HL-60 (cell line): ENCODE data around the gene GEMIN2.
"Not testable (repeated sequence)": the region's sequence is repeated elsewhere in the genome, so short reads cannot be mapped to it uniquely, and the experiment has no call there.

Experiments used
- DNase-seq, 2 experiments: peaks; one replicate each; pipeline ENCODE4 v3.0.0-alpha.2; 2010 to 2020; ENCODE audit warnings: low read depth in 1 of 2, low spot score in 1 of 2
- H3K27ac ChIP-seq: fragments of 250-450 bp; sonication (Bioruptor Pico); replicated peaks from 2 replicates; pipeline ENCODE4 v1.5.1; 2020; ENCODE audit warnings: mild to moderate bottlenecking, moderate library complexity
- H3K27me3 ChIP-seq: fragments of 250-450 bp; sonication (Bioruptor Pico); 2 replicates; pipeline ENCODE4 v1.5.1; 2021; ENCODE audit warnings: mild to moderate bottlenecking, moderate library complexity; ENCODE audit not compliant: insufficient read depth, poor library complexity, severe bottlenecking
- H3K4me3 ChIP-seq: replicated peaks from 2 replicates; pipeline ENCODE4 v1.5.1; 2011; ENCODE audit warnings: mild to moderate bottlenecking, control low read depth, low read length; ENCODE audit not compliant: insufficient read depth
- GABPA ChIP-seq: IDR thresholded peaks from 2 replicates; pipeline ENCODE4 v1.6.1; 2012; ENCODE audit warnings: low read depth
- POLR2AphosphoS5 ChIP-seq: IDR thresholded peaks from 2 replicates; pipeline ENCODE4 v1.6.1; 2012; ENCODE audit warnings: low read depth
- SPI1 ChIP-seq: IDR thresholded peaks from 2 replicates; pipeline ENCODE4 v1.6.1; 2012; ENCODE audit warnings: low read depth, mild to moderate bottlenecking, borderline replicate concordance
- TF ChIP-seq, protein P1 (sequence below): IDR thresholded peaks from one replicate; pipeline ENCODE4 v1.5.1; 2011; ENCODE audit warnings: low read length, control low read depth, inconsistent platforms; ENCODE audit not compliant: insufficient read depth
- TF ChIP-seq, protein P2 (sequence below): IDR thresholded peaks from 2 replicates; pipeline ENCODE4 v1.6.1; 2012; ENCODE audit warnings: low read depth; ENCODE audit not compliant: insufficient replicate concordance

Gene GEMIN2

DNA sequence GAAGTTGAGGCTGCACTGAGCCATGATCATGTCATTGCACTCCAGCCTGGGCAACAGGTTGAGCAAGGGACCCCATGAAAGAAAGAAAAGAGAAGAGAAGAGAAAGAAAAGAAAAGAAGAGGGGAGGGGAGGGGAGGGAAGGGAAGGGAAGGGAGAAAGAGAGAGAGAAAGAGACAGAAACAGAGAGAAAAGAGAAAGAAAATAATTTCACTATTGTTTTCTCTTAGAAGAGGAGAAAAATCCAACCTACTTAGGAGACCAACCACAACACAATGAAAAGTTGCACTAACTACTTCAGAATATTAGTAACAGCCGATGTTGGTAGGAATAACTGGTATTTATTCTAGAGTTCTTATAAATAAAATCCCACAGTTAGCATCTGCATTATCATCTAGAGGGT is 46.4 kb downstream of the GEMIN2 start:
- no peaks in the 10 kb centered on the region for H3K27me3 ChIP-seq
- H3K4me3 ChIP-seq, result no peak overlapping the region
- DNase-seq, result no peak
- H3K27ac ChIP-seq, result no peak overlapping the region
- TF ChIP-seq, protein P1, sequence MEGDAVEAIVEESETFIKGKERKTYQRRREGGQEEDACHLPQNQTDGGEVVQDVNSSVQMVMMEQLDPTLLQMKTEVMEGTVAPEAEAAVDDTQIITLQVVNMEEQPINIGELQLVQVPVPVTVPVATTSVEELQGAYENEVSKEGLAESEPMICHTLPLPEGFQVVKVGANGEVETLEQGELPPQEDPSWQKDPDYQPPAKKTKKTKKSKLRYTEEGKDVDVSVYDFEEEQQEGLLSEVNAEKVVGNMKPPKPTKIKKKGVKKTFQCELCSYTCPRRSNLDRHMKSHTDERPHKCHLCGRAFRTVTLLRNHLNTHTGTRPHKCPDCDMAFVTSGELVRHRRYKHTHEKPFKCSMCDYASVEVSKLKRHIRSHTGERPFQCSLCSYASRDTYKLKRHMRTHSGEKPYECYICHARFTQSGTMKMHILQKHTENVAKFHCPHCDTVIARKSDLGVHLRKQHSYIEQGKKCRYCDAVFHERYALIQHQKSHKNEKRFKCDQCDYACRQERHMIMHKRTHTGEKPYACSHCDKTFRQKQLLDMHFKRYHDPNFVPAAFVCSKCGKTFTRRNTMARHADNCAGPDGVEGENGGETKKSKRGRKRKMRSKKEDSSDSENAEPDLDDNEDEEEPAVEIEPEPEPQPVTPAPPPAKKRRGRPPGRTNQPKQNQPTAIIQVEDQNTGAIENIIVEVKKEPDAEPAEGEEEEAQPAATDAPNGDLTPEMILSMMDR, result no peak
- TF ChIP-seq GABPA (no peak), SPI1 (no peak), POLR2AphosphoS5 (no peak)
- TF ChIP-seq, protein P2, sequence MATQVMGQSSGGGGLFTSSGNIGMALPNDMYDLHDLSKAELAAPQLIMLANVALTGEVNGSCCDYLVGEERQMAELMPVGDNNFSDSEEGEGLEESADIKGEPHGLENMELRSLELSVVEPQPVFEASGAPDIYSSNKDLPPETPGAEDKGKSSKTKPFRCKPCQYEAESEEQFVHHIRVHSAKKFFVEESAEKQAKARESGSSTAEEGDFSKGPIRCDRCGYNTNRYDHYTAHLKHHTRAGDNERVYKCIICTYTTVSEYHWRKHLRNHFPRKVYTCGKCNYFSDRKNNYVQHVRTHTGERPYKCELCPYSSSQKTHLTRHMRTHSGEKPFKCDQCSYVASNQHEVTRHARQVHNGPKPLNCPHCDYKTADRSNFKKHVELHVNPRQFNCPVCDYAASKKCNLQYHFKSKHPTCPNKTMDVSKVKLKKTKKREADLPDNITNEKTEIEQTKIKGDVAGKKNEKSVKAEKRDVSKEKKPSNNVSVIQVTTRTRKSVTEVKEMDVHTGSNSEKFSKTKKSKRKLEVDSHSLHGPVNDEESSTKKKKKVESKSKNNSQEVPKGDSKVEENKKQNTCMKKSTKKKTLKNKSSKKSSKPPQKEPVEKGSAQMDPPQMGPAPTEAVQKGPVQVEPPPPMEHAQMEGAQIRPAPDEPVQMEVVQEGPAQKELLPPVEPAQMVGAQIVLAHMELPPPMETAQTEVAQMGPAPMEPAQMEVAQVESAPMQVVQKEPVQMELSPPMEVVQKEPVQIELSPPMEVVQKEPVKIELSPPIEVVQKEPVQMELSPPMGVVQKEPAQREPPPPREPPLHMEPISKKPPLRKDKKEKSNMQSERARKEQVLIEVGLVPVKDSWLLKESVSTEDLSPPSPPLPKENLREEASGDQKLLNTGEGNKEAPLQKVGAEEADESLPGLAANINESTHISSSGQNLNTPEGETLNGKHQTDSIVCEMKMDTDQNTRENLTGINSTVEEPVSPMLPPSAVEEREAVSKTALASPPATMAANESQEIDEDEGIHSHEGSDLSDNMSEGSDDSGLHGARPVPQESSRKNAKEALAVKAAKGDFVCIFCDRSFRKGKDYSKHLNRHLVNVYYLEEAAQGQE, result no peak

DNA sequence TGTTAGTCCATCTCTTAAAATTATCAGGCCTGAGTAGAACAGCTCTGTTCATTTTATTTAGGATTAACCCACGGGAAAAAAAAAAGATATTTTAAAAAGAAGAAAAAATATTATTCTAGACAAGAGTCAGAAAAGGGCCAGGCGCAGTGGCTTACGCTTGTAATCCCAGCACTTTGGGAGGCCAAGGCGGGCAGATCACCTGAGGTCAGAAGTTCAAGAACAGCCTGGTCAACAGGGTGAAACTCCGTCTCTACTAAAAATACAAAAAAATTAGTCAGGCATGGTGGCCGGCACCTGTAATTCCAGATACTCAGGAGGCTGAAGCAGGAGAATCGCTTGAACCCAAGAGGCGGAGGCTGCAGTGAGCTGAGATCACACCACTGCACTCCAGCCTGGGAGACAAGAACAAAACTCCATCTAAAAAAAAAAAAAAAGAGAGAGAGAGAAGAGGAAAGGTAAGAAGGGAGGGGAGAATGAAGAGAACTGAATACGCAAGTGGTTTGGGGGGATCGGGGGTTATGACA is 53.7 kb downstream of the GEMIN2 start:
- DNase-seq, H3K27ac ChIP-seq, H3K4me3 ChIP-seq, H3K27me3 ChIP-seq: not testable (repeated sequence)

DNA sequence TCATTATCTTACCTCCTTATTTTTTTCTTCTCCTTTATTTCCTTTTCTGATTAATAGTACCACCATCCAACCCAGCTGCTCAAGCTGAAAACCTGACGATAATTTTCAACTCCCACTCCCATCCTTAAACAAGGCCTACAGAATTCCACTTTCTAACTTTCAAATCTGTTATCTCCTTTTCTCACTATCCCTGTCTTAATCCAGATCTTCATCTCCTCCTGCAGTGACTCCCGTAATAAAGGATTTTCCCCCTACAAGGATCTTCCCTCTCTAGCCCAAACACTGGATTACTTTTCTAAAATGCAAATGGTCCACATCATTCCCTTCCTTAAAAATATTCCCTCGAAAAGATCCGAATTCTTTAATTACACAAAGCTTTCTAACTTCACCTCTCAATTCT is 54.5 kb downstream of the GEMIN2 start:
- no peak for DNase-seq
- TF ChIP-seq, protein P1, result no peak
- no peak for TF ChIP-seq POLR2AphosphoS5
- TF ChIP-seq SPI1, result no peak
- TF ChIP-seq, protein P2, result no peak
- no peak for TF ChIP-seq GABPA
- Histone ChIP-seq H3K27me3 (no peaks in the 10 kb centered on the region), H3K4me3 (no peak overlapping the region; the same call in 1 of the 2 replicates), H3K27ac (no peak overlapping the region)

DNA sequence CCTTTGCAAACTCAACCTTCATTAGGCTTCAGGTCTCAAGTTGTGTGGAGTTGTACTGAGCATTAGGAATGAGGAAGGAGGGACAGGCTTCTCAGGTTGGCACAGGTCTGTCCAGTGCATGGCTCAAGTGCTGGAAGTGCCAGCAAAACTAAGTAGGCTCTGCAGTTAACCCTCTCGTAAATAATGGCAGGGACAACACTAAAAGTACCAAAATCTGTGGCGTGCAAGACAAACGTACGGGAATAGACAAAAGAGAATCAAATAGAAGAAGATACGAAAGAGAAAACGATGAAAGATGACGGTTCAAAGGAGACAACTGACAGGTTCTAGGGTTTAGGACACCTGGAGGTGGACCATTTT is 55.4 kb downstream of the GEMIN2 start:
- H3K27me3 ChIP-seq, result no peaks in the 10 kb centered on the region
- TF ChIP-seq GABPA (no peak), SPI1 (no peak), POLR2AphosphoS5 (no peak)
- TF ChIP-seq, protein P1, result no peak
- TF ChIP-seq, protein P2, result no peak
- DNase-seq, result peak in 1 of 2 experiments; percentile 31
- H3K27ac ChIP-seq, result peak overlapping the region; percentile 92
- H3K4me3 ChIP-seq, result peak overlapping the region; percentile 91
